Measurements from ENCODE around the gene LENEP.
A peak's percentile ranks its signal among the peaks of the same experiment; 100 is the strongest.

The LENEP gene

GRCh38 chr1:155015527-155016230 lies 22.3 kb downstream of the LENEP start:
- no peak overlapping the region for H3K14ac ChIP-seq (ENCODE audit: low read length)
- H3K36me3 ChIP-seq (replicated peaks in 1 of 2; ENCODE audit: control insufficient read depth in 2 of 2, insufficient read depth in 2 of 2, low read length in 2 of 2): peaks cover 14% of the 10 kb centered on the region in 2 donors
- peak overlapping the region; percentile 73 for H4K91ac ChIP-seq (ENCODE audit: low read depth, low read length, poor library complexity)
- H3K79me1 ChIP-seq (ENCODE audit: low read depth, low read length): no peaks in the 10 kb centered on the region
- H3K23ac ChIP-seq (ENCODE audit: low read depth, low read length, poor library complexity): peak overlapping the region; percentile 52
- H2AFZ ChIP-seq (ENCODE audit: low read length): no peak overlapping the region
- no peak overlapping the region for H2BK12ac ChIP-seq (ENCODE audit: low read length)
- H3K9ac ChIP-seq (ENCODE audit: low read depth, low read length, poor library complexity): peak overlapping the region; percentile 33
- H3K4me3 ChIP-seq (ENCODE audit: low read length in 2 of 2): no peak overlapping the region
- peaks cover 31 to 41% of the 10 kb centered on the region in 2 donors for H3K4me1 ChIP-seq (ENCODE audit: control insufficient read depth in 2 of 2, insufficient read depth in 1 of 2, low read depth in 1 of 2, low read length in 2 of 2)
- H2BK120ac ChIP-seq (ENCODE audit: low read depth, low read length): peak overlapping the region; percentile 77
- no peak overlapping the region for H3K4me2 ChIP-seq (ENCODE audit: insufficient read depth, low read length, poor library complexity, severe bottlenecking)
- no CpG with 5 or more reads among the region's 16 CpGs for WGBS, 2 donors (ENCODE audit: extremely low coverage in 2 of 2, insufficient read length in 2 of 2, insufficient replicate concordance in 1 of 2)
- H3K9me3 ChIP-seq (replicated peaks in 1 of 2; ENCODE audit: control insufficient read depth in 2 of 2, insufficient read depth in 1 of 2, low read depth in 1 of 2, low read length in 2 of 2): no peaks in the 10 kb centered on the region
- H3K4ac ChIP-seq (ENCODE audit: low read length): no peak overlapping the region
- H3K27ac ChIP-seq (replicated peaks; ENCODE audit: low read length): no peak overlapping the region
- H2BK5ac ChIP-seq (ENCODE audit: low read length): no peak overlapping the region
- peak overlapping the region; percentile 95 for H2BK15ac ChIP-seq (ENCODE audit: low read length)
- no peak overlapping the region for H4K8ac ChIP-seq (ENCODE audit: low read depth, low read length)
- no peaks in the 10 kb centered on the region for H3K27me3 ChIP-seq (ENCODE audit: control insufficient read depth in 3 of 3, insufficient read depth in 3 of 3, low read depth in 1 of 3, low read length in 3 of 3)
- peak overlapping the region; percentile 99 for H2AK5ac ChIP-seq (ENCODE audit: low read depth, low read length)
- H3K18ac ChIP-seq (ENCODE audit: low read length): no peak overlapping the region
- no peak for DNase-seq (ENCODE audit: low spot score)

DNA sequence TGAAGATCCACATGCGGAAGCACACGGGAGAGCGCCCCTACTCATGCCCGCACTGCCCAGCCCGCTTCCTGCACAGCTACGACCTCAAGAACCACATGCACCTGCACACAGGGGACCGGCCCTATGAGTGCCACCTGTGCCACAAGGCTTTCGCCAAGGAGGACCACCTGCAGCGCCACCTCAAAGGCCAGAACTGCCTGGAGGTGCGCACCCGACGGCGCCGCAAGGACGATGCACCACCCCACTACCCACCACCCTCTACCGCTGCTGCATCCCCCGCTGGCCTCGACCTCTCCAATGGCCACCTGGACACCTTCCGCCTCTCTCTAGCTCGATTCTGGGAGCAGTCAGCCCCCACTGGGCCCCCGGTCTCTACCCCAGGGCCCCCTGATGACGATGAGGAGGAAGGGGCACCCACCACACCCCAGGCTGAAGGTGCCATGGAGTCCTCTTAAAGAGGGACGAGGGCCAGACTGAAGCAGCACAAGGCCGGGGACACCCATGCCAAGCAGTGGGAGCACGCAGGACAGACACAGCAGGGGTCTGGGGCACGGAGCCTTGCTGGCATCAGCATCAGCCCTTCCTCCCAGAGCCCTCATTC lies 22.9 kb downstream of the LENEP start:
- Histone ChIP-seq H3K4me2 (ENCODE audit: insufficient read depth, low read length, poor library complexity, severe bottlenecking) (no peak overlapping the region), H2BK5ac (ENCODE audit: low read length) (peak overlapping the region; percentile 79), H2BK12ac (ENCODE audit: low read length) (no peak overlapping the region), H2BK15ac (ENCODE audit: low read length) (peak overlapping the region; percentile 95), H4K91ac (ENCODE audit: low read depth, low read length, poor library complexity) (peak overlapping the region; percentile 73), H3K4ac (ENCODE audit: low read length) (peak overlapping the region; percentile 81), H3K18ac (ENCODE audit: low read length) (peak overlapping the region; percentile 85), H2AFZ (ENCODE audit: low read length) (no peak overlapping the region), H3K9ac (ENCODE audit: low read depth, low read length, poor library complexity) (peak overlapping the region; percentile 33), H3K14ac (ENCODE audit: low read length) (no peak overlapping the region), H3K36me3 (replicated peaks in 1 of 2; ENCODE audit: control insufficient read depth in 2 of 2, insufficient read depth in 2 of 2, low read length in 2 of 2) (peaks cover 14% of the 10 kb centered on the region in 2 donors), H3K9me3 (replicated peaks in 1 of 2; ENCODE audit: control insufficient read depth in 2 of 2, insufficient read depth in 1 of 2, low read depth in 1 of 2, low read length in 2 of 2) (no peaks in the 10 kb centered on the region), H3K79me1 (ENCODE audit: low read depth, low read length) (no peaks in the 10 kb centered on the region), H3K4me3 (ENCODE audit: low read length in 2 of 2) (no peak overlapping the region), H3K27ac (replicated peaks; ENCODE audit: low read length) (peak overlapping the region; percentile 88), H4K8ac (ENCODE audit: low read depth, low read length) (no peak overlapping the region), H2BK120ac (ENCODE audit: low read depth, low read length) (peak overlapping the region; percentile 77), H2AK5ac (ENCODE audit: low read depth, low read length) (peak overlapping the region; percentile 99), H3K27me3 (ENCODE audit: control insufficient read depth in 3 of 3, insufficient read depth in 3 of 3, low read depth in 1 of 3, low read length in 3 of 3) (no peaks in the 10 kb centered on the region), H3K23ac (ENCODE audit: low read depth, low read length, poor library complexity) (peak overlapping the region; percentile 52), H3K4me1 (ENCODE audit: control insufficient read depth in 2 of 2, insufficient read depth in 1 of 2, low read depth in 1 of 2, low read length in 2 of 2) (peaks cover 31 to 37% of the 10 kb centered on the region in 2 donors)
- no peak for DNase-seq (ENCODE audit: low spot score)
- no CpG with 5 or more reads among the region's 26 CpGs for WGBS, 2 donors (ENCODE audit: extremely low coverage in 2 of 2, insufficient read length in 2 of 2, insufficient replicate concordance in 1 of 2)

DNA sequence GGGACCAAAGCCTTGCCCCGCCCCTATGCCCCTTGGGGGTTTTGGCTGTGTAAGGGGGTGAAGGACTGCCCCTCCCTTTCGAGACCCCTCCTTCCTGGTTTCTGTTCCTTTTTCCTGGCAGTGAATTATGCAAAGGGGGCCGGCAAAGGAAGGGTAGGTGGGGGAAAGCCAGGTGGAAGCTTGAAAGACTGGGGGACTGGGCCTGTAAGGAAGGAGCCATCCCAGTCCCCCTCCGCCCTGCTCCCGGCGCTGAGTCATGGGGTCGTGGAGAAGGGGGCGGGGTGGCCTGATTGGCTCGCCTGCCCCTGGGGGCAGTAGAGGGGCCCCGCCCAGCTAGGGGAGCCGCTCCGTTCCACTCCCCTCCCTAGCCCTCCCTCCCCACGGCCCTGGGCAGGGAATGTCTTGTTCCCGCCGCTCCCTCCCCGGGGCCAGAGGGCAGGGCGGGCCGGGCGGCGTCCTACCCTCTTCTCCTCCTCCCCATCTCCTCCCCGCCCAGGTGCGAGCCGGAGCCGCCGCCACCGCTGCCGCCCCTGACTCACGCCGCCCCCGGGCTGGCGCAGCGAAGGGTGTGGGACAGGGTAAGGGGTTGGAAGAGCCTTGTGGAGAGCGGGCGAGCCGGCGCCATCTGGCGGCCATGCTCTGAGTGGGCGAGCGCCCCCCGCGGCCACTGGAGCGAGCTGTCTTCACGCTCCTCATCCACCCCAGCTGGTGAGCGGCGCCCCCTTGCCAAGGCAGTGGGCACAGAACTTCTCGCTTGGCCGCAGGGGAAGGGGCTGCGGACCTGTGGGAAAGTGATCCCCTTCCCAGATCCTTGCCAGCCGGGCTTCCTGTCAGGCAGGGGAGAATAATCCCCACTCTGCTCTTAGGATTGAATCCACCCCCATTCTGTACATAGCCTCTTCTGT lies 23.9 kb downstream of the LENEP start:
- DNase-seq (ENCODE audit: low spot score): peak; percentile 87
- Histone ChIP-seq H3K27me3 (ENCODE audit: control insufficient read depth in 3 of 3, insufficient read depth in 3 of 3, low read depth in 1 of 3, low read length in 3 of 3) (no peaks in the 10 kb centered on the region), H3K9me3 (replicated peaks in 1 of 2; ENCODE audit: control insufficient read depth in 2 of 2, insufficient read depth in 1 of 2, low read depth in 1 of 2, low read length in 2 of 2) (no peaks in the 10 kb centered on the region), H3K4me2 (ENCODE audit: insufficient read depth, low read length, poor library complexity, severe bottlenecking) (peak overlapping the region; percentile 68), H3K18ac (ENCODE audit: low read length) (peak overlapping the region; percentile 85), H2AK5ac (ENCODE audit: low read depth, low read length) (peak overlapping the region; percentile 99), H2BK5ac (ENCODE audit: low read length) (peak overlapping the region; percentile 79), H3K23ac (ENCODE audit: low read depth, low read length, poor library complexity) (peak overlapping the region; percentile 77), H3K14ac (ENCODE audit: low read length) (no peak overlapping the region), H2AFZ (ENCODE audit: low read length) (peak overlapping the region; percentile 91), H2BK120ac (ENCODE audit: low read depth, low read length) (no peak overlapping the region), H3K9ac (ENCODE audit: low read depth, low read length, poor library complexity) (peak overlapping the region; percentile 86), H3K36me3 (replicated peaks in 1 of 2; ENCODE audit: control insufficient read depth in 2 of 2, insufficient read depth in 2 of 2, low read length in 2 of 2) (peaks cover 14% of the 10 kb centered on the region in 2 donors), H4K91ac (ENCODE audit: low read depth, low read length, poor library complexity) (no peak overlapping the region), H3K79me1 (ENCODE audit: low read depth, low read length) (no peaks in the 10 kb centered on the region), H2BK12ac (ENCODE audit: low read length) (peak overlapping the region; percentile 63), H4K8ac (ENCODE audit: low read depth, low read length) (no peak overlapping the region), H2BK15ac (ENCODE audit: low read length) (no peak overlapping the region), H3K4me1 (ENCODE audit: control insufficient read depth in 2 of 2, insufficient read depth in 1 of 2, low read depth in 1 of 2, low read length in 2 of 2) (peaks cover 24 to 30% of the 10 kb centered on the region in 2 donors), H3K27ac (replicated peaks; ENCODE audit: low read length) (peak overlapping the region; percentile 88), H3K4ac (ENCODE audit: low read length) (no peak overlapping the region), H3K4me3 (ENCODE audit: low read length in 2 of 2) (peak overlapping the region; percentile 28 to 74)
- no CpG with 5 or more reads among the region's 49 CpGs for WGBS, 2 donors (ENCODE audit: extremely low coverage in 2 of 2, insufficient read length in 2 of 2, insufficient replicate concordance in 1 of 2)
